Activated CD8-positive, alpha-beta T cell treated with anti-CD3 and anti-CD28 coated beads for 36 hours (primary cell): ENCODE results near the gene TMEM123. TPM values are rescaled to one million over a fixed set of nuclear protein-coding genes. Genes with fewer than 3 reads are reported as not detected.

Experiments used
- ATAC-seq: fragments of 200-7000 bp; cut with Tn5 transposase; one replicate; pipeline ENCODE4 v1.10.0; 2021; ENCODE audit warnings: mild to moderate bottlenecking, moderate library complexity
- CTCF ChIA-PET: fragments of 350-600 bp; sonication (Branson Sonifier 250); formaldehyde crosslinking; loops from one replicate; lab custom pipeline; 2021; ENCODE audit warnings: antibody characterized with exemption; lab: Charles Lee
- POLR2A ChIA-PET: fragments of 350-600 bp; sonication (Branson Sonifier 250); formaldehyde crosslinking; loops from one replicate; lab custom pipeline; 2021; ENCODE audit warnings: antibody characterized with exemption; lab: Charles Lee
- DNase-seq: peaks from one replicate; pipeline ENCODE4 v3.0.0-alpha.2; 2020
- H3K27ac Mint-ChIP-seq: one replicate; pipeline ENCODE4 v1.8.0; 2021; ENCODE audit warnings: mild to moderate bottlenecking, mixed read lengths
- H3K27me3 Mint-ChIP-seq: one replicate; pipeline ENCODE4 v1.8.0; 2021; ENCODE audit warnings: mixed read lengths
- H3K36me3 Mint-ChIP-seq: one replicate; pipeline ENCODE4 v1.8.0; 2021; ENCODE audit warnings: low read depth, mixed read lengths
- H3K4me1 Mint-ChIP-seq: one replicate; pipeline ENCODE4 v1.8.0; 2021; ENCODE audit warnings: low read depth, mixed read lengths
- H3K4me3 Mint-ChIP-seq: one replicate; pipeline ENCODE4 v1.8.0; 2021; ENCODE audit warnings: mild to moderate bottlenecking, moderate library complexity, mixed read lengths
- H3K9me3 Mint-ChIP-seq: one replicate; pipeline ENCODE4 v1.8.0; 2021; ENCODE audit warnings: mixed read lengths
- CTCF ChIP-seq: fragments of 200-600 bp; IDR thresholded peaks from one replicate; pipeline ENCODE4 v1.8.0; 2022; ENCODE audit warnings: antibody characterized with exemption, mild to moderate bottlenecking
- intact Hi-C: fragments of 100-400 bp; cut with micrococcal nuclease; formaldehyde crosslinking; loops from one replicate; pipeline ENCODE4 v1.10.0; 2022
- total RNA-seq, 2 experiments: library from RNA; stranded (reverse); gene quantifications; one replicate each; pipeline ENCODE4 v1.2.3, GENCODE V29; 2021

TMEM123 gene
- total RNA-seq, 2 experiments from 2014 or later = 234 to 235 TPM

GRCh38 chr11:102476812-102477211, 24.2 kb upstream of the TMEM123 start:
- intact Hi-C loops = no loop called here
- peaks cover 61% of the 10 kb centered on the region for H3K4me1 Mint-ChIP-seq

GRCh38 chr11:102476069-102476468, 23.5 kb upstream of the TMEM123 start:
- ChIA-PET POLR2A (interaction anchor here (1.1 to 3.1 kb wide), 4 partner anchors 9 to 23 kb away, joined by 4 to 19 read pairs (median 8); partner anchors contain the start of gene TMEM123), CTCF (interaction anchor here (0.6 to 4.1 kb wide), 14 partner anchors 8 to 190 kb away, joined by 3 to 19 read pairs (median 5); partner anchors contain the start of gene TMEM123)
- peak; percentile 45 for ATAC-seq
- Mint-ChIP-seq H3K4me1 (peaks cover 67% of the 10 kb centered on the region), H3K4me3 (peak overlapping the region; percentile 53), H3K36me3 (no peaks in the 10 kb centered on the region), H3K27me3 (no peaks in the 10 kb centered on the region), H3K9me3 (no peaks in the 10 kb centered on the region), H3K27ac (peak overlapping the region; percentile 90)
- DNase-seq = no peak
- intact Hi-C loops = no loop called here
- TF ChIP-seq CTCF = no peak

More at GRCh38 chr11:102476812-102477211, 24.2 kb upstream of the TMEM123 start:
- Mint-ChIP-seq H3K36me3 (no peaks in the 10 kb centered on the region), H3K27ac (peak overlapping the region; percentile 90), H3K4me3 (peak overlapping the region; percentile 53), H3K27me3 (no peaks in the 10 kb centered on the region), H3K9me3 (no peaks in the 10 kb centered on the region)
- peak; percentile 75 for ATAC-seq
- TF ChIP-seq CTCF = no peak
- peak; percentile 71 for DNase-seq
- CTCF ChIA-PET = interaction anchor here (0.6 to 4.1 kb wide), 12 partner anchors 8 to 190 kb away, joined by 3 to 19 read pairs (median 5); no protein-coding TSS in a partner anchor
- POLR2A ChIA-PET = interaction anchor here (1.1 to 3.1 kb wide), 4 partner anchors 10 to 135 kb away, joined by 3 to 19 read pairs (median 8); no protein-coding TSS in a partner anchor

- Mint-ChIP-seq H3K4me1 (peaks cover 82% of the 10 kb centered on the region), H3K36me3 (no peaks in the 10 kb centered on the region), H3K4me3 (no peak overlapping the region), H3K27me3 (no peaks in the 10 kb centered on the region), H3K9me3 (no peaks in the 10 kb centered on the region), H3K27ac (peak overlapping the region; percentile 80)
- peak; percentile 42 for DNase-seq
- intact Hi-C loops = no loop called here
- no peak for ATAC-seq
- ChIA-PET CTCF (no interaction called here), POLR2A (interaction anchor here (0.7 to 1.3 kb wide), 2 partner anchors 20 to 22 kb away, joined by 3 read pairs; no protein-coding TSS in a partner anchor)
- no peak for TF ChIP-seq CTCF
These were observed 21.0 kb upstream of the TMEM123 start for GRCh38 chr11:102473543-102473942.

GRCh38 chr11:102472127-102472526, 19.6 kb upstream of the TMEM123 start:
- ATAC-seq (no peak), DNase-seq (no peak)
- Mint-ChIP-seq H3K27ac (no peak overlapping the region), H3K27me3 (no peaks in the 10 kb centered on the region), H3K9me3 (no peaks in the 10 kb centered on the region), H3K36me3 (no peaks in the 10 kb centered on the region), H3K4me3 (no peak overlapping the region), H3K4me1 (peaks cover 82% of the 10 kb centered on the region)
- intact Hi-C loops = no loop called here
- TF ChIP-seq CTCF = no peak
- CTCF ChIA-PET = no interaction called here
- POLR2A ChIA-PET = interaction anchor here (1.4 kb wide), 1 partner anchor 18 kb away, joined by 6 read pairs; no protein-coding TSS in a partner anchor

- DNase-seq (no peak), ATAC-seq (no peak)
- Mint-ChIP-seq H3K9me3 (no peaks in the 10 kb centered on the region), H3K4me1 (peaks cover 79% of the 10 kb centered on the region), H3K36me3 (no peaks in the 10 kb centered on the region), H3K27ac (no peak overlapping the region), H3K27me3 (no peaks in the 10 kb centered on the region), H3K4me3 (no peak overlapping the region)
- intact Hi-C loops = no loop called here
- TF ChIP-seq CTCF = no peak
- ChIA-PET CTCF (interaction anchor here (1.1 to 1.6 kb wide), 2 partner anchors 24 to 129 kb away, joined by 3 to 5 read pairs; no protein-coding TSS in a partner anchor), POLR2A (interaction anchor here (1.4 to 1.9 kb wide), 2 partner anchors 10 to 18 kb away, joined by 5 to 6 read pairs; no protein-coding TSS in a partner anchor)
These were observed 18.9 kb upstream of the TMEM123 start for GRCh38 chr11:102471474-102471873.
